GM12801 (cell line): ENCODE measurements around the gene CD99.

Experiments
- TF ChIP-seq, protein P1 (sequence below): IDR thresholded peaks from one replicate; pipeline ENCODE4 v1.5.1; 2011; ENCODE audit warnings: control low read depth; ENCODE audit not compliant: insufficient read length; ENCODE audit errors: extremely low read depth

The CD99 gene

DNA sequence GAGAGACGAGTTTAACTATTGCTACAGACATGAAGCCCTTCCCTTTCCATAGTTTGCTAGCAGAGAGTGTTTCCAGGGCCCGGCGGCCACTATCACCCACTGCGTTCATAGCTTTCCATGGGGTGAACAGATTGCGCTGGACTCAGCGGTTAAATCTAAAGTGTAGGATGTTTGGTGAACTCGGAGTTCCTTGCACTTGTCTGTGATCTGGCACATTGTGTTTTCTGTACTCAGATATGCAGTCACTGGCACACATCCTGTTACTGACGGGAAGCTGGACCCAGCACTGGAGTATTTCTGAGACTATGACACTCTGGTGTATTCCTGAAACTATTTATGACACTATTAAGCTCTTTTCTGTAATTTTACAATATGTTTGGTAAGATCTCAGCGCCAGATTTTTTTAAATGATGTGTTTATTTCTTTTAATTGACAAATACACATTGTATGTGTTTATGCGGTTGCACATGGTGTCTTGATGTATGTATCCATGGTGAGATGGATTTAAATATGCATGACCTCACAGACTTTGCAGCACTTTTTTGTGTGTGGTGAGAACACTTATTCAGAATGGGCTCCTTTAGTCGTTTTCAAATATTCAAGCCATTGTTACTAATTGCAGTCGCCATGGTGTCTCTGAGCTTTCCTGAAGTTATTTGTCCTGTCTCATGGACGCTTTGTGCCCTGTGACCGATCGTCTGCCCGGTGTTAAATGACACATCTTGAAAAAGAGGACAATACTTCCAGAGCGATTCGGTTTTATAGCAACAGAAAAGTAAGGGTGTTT lies 14.1 kb downstream of the CD99 start:
- TF ChIP-seq, protein P1, sequence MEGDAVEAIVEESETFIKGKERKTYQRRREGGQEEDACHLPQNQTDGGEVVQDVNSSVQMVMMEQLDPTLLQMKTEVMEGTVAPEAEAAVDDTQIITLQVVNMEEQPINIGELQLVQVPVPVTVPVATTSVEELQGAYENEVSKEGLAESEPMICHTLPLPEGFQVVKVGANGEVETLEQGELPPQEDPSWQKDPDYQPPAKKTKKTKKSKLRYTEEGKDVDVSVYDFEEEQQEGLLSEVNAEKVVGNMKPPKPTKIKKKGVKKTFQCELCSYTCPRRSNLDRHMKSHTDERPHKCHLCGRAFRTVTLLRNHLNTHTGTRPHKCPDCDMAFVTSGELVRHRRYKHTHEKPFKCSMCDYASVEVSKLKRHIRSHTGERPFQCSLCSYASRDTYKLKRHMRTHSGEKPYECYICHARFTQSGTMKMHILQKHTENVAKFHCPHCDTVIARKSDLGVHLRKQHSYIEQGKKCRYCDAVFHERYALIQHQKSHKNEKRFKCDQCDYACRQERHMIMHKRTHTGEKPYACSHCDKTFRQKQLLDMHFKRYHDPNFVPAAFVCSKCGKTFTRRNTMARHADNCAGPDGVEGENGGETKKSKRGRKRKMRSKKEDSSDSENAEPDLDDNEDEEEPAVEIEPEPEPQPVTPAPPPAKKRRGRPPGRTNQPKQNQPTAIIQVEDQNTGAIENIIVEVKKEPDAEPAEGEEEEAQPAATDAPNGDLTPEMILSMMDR = no peak

DNA sequence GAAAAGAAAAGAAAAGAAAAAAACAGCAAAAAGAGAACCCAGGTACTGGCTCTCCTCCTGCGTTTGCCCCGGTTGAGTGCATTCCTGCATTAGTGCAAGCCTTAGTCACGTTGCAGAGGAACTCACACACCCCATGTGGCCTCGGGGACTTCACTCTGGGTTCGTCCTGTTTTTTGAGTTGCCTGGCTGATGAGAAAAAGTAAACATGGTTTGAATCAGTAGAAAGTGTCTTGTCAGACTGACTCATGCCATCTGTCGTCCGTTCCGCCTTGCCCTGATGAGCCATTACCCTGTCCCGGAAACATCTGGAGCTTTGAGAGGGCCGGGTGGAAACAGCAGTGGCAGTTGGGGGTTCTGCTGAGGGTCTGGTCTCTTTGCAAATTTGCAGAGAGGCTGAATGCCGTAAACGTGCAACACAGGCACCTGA lies 16.3 kb downstream of the CD99 start:
- TF ChIP-seq, protein P1 = no peak

DNA sequence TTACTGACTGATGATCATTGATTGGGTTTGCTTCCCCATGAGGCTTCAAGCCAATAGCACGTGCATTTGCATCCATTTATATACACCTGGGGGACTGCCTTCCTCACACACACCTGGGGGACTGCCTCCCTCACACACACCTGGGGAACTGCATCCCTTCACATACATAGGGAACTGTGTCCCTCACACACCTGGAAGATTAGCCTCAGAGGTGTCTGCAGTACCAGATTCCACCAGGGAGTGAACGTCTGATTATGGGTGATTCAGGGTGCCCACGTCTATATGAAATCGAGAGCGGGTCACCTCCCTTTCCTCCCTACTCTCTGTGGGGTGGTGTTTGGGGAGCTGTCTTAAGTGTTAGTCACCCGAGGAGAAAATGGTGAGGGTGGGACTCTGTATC lies 16.9 kb downstream of the CD99 start:
- TF ChIP-seq, protein P1 = no peak

DNA sequence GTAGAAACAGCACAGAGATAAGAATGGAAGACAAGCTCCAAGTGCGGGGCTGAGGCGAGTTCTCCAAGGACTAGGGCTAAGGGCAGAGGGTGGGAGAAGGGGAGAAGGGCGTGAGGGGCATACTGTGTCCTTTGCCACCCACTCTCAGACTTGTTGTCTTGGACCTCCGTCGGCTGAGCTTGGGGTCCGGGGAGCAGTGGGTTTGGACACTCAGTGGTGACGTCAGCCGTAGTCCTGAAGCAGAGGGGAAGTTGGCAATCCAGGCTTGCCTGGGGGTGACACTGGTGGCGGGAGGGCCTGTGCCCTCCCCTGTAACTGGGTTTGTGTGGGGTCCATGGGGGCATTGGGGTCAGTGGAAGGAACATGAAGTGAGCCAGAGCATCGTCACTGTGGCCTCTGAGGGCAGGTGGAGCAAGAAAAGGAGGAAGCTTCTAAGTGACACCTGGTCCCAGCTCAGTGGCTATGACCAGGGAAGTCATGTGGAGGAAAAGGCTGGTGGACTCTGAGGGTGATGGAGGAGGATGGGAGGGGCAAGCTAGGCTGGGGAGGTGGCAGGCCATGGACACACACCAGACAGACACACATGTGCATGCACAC lies 17.6 kb downstream of the CD99 start:
- TF ChIP-seq, protein P1 = no peak

DNA sequence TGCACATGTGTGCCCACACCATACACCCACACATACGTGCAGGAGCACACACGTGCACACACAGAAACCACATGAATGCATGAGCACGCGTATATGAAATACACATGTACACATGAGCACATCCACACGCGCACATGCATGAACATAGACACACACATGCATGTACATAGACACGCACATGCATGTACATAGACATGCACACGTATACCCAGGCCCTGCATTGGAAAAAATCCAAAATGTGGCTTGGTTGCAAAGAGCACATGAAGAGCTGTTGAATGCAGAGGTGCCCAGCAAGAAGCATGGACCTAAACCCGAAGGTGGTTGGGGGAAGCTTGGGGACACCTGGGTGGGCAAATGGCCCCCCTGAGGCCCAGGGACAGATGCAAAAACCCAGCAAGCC lies 18.5 kb downstream of the CD99 start:
- TF ChIP-seq, protein P1 = no peak

DNA sequence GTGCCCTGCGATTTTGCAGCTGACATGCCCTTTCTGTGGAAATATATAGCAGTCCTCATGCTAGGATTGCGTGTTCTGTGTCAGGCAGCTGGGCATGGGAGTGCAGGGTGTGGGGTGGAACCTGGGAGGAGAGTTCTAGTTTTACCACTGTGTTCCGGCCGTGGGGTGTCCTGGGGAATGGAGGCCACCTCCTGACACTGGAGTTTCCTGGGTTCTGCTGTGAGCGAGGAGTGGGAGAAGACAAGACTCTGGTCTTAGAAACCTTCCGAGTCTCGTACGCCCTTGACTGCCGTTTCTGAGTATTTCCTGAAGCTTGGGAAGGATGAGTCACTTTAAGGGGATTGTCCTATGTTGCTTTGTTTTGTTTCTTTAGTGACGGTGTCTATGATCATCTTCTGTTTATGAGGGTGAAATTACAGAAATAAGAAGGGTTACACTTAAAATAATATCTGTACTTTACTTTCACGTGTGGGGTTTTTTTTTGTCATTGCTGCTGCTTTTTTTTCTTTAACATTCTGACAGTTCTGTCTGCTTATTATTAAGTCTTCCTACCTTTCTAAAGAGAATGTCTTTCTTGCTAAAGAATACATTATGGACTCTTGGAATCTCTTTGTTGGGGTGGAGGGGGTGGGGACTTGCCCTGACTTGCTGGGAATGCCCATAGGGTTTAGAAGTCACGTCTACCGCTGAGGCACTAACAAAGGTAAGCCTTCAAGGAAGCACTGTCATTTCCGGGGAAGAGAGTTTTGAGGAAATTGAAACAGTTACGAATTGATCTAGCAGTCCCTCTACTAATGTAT lies 19.1 kb downstream of the CD99 start:
- TF ChIP-seq, protein P1 = no peak

DNA sequence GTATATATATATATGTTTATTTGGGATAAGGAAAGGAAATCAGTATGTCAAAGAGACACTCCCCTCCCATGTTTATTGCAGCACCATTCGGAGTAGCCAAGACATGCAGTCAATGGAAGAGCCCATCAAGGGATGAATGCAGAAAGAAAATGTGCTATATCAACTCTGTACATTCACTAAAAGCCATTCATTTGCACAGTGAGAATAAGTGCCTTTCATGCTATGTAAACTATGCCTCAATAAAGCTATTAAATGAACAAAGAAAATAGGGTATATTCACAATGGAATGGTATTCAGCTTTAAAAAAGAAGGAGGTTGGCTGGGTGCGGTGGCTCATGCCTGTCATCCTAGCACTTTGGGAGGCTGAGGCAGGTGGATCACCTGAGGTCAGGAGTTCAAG lies 20.3 kb downstream of the CD99 start:
- TF ChIP-seq, protein P1 = no peak
